Endothelial cell of umbilical vein (primary cell): Measurements from ENCODE around the gene ZNF319. TPM values are rescaled to one million over a fixed set of nuclear protein-coding genes. Genes with fewer than 3 reads are reported as not detected.

Experiments
- BruUV-seq: library from RNA; stranded (reverse); fragments of 400-500 nt; replicated peaks from 2 replicates; lab custom pipeline; 2021; lab: Mats Ljungman, UMichigan
- CTCF ChIA-PET: fragments of 300-600, 350-600 bp; sonication (Branson Sonifier 250); formaldehyde crosslinking; loops from one replicate; lab custom pipeline; 2021; ENCODE audit warnings: antibody characterized with exemption, inconsistent platforms; lab: Charles Lee
- POLR2A ChIA-PET: fragments of 300-600, 350-600 bp; sonication (Branson Sonifier 250); formaldehyde crosslinking; loops from one replicate; lab custom pipeline; 2021; ENCODE audit warnings: antibody characterized with exemption, inconsistent platforms; lab: Charles Lee
- DNase-seq: peaks from one replicate; pipeline ENCODE4 v3.0.0-alpha.2; 2011; ENCODE audit warnings: low read depth, low spot score
- FAIRE-seq: peaks from 2 replicates; lab custom pipeline; 2011; peaks lifted over from hg19 to GRCh38; lab: Jason Lieb, UNC
- H2AFZ ChIP-seq: 2 replicates; pipeline ENCODE4 v1.6.0; 2012; ENCODE audit warnings: low read depth, low read length, control low read depth, inconsistent platforms
- H3K27ac ChIP-seq: 2 replicates; pipeline ENCODE4 v1.5.1; 2011; ENCODE audit warnings: low read depth, mild to moderate bottlenecking, control low read depth, low read length, moderate library complexity; ENCODE audit not compliant: insufficient read depth
- H3K27me3 ChIP-seq, 2 experiments: 2 replicates each; pipeline versions ENCODE4 v1.6.0 to v1.6.1; 2011; ENCODE audit warnings: low read length in 2 of 2, mixed read lengths in 1 of 2; ENCODE audit not compliant: control insufficient read depth in 2 of 2, insufficient read depth in 2 of 2
- H3K36me3 ChIP-seq, 2 experiments: 2 replicates in 1 of 2; 3 replicates in 1 of 2; pipeline ENCODE4 v1.5.1; 2011; ENCODE audit warnings: low read length in 2 of 2, mild to moderate bottlenecking in 1 of 2, moderate library complexity in 1 of 2; ENCODE audit not compliant: control insufficient read depth in 2 of 2, insufficient read depth in 2 of 2; ENCODE audit errors: extremely low read depth in 1 of 2
- H3K4me1 ChIP-seq: 3 replicates; pipeline ENCODE4 v1.5.1; 2011; ENCODE audit warnings: mild to moderate bottlenecking, low read length; ENCODE audit not compliant: control insufficient read depth, insufficient read depth; ENCODE audit errors: extremely low read depth
- H3K4me2 ChIP-seq: 2 replicates; pipeline ENCODE4 v1.6.1; 2011; ENCODE audit warnings: low read length, control low read depth, mixed read lengths; ENCODE audit not compliant: insufficient read depth
- H3K4me3 ChIP-seq, 3 experiments: fragments of 200-600 bp in 1 of 3; sonication (generic), shearing (Covaris generic) in 1 of 3; replicated peaks in 1 of 3; 2 replicates each; pipeline ENCODE4 v1.5.1; 2011 to 2016; ENCODE audit warnings: control low read depth in 3 of 3, low read length in 3 of 3, mild to moderate bottlenecking in 2 of 3, inconsistent platforms in 1 of 3, low read depth in 1 of 3, moderate library complexity in 1 of 3; ENCODE audit not compliant: insufficient read depth in 1 of 3
- H3K79me2 ChIP-seq: 2 replicates; pipeline ENCODE4 v1.6.0; 2012; ENCODE audit warnings: low read length, inconsistent platforms; ENCODE audit not compliant: control insufficient read depth, insufficient read depth
- H3K9ac ChIP-seq: replicated peaks from 2 replicates; pipeline ENCODE3; 2011; ENCODE audit warnings: low read length, control low read depth; ENCODE audit not compliant: insufficient read depth; ENCODE audit errors: extremely low read depth
- H3K9me1 ChIP-seq: replicated peaks from 3 replicates; pipeline ENCODE4 v1.6.0; 2011; ENCODE audit warnings: mild to moderate bottlenecking, low read length; ENCODE audit not compliant: control insufficient read depth, insufficient read depth; ENCODE audit errors: extremely low read depth
- H3K9me3 ChIP-seq: replicated peaks from 2 replicates; pipeline ENCODE4 v1.5.1; 2012; ENCODE audit warnings: low read length, inconsistent platforms; ENCODE audit not compliant: control insufficient read depth, insufficient read depth
- H4K20me1 ChIP-seq: replicated peaks from 2 replicates; pipeline ENCODE3; 2011; ENCODE audit warnings: mild to moderate bottlenecking, low read length; ENCODE audit not compliant: control insufficient read depth, insufficient read depth; ENCODE audit errors: extremely low read depth
- EZH2 ChIP-seq: IDR thresholded peaks from 2 replicates; pipeline ENCODE4 v1.6.1; 2012; ENCODE audit warnings: borderline replicate concordance, low read depth, mild to moderate bottlenecking, moderate library complexity, low read length, inconsistent platforms; ENCODE audit not compliant: severe bottlenecking
- FOS ChIP-seq: IDR thresholded peaks from 2 replicates; pipeline ENCODE4 v1.6.1; 2011; ENCODE audit warnings: mild to moderate bottlenecking, low read length, moderate library complexity, borderline replicate concordance; ENCODE audit not compliant: insufficient read depth
- GATA2 ChIP-seq: IDR thresholded peaks from 2 replicates; pipeline ENCODE4 v1.7.0; 2011; ENCODE audit warnings: low read depth, mild to moderate bottlenecking, moderate library complexity, mixed read lengths, low read length; ENCODE audit not compliant: insufficient read length, insufficient read depth
- JUN ChIP-seq: IDR thresholded peaks from 2 replicates; pipeline ENCODE4 v1.6.1; 2011; ENCODE audit warnings: borderline replicate concordance, low read depth; ENCODE audit not compliant: insufficient read length, insufficient read depth
- MYC ChIP-seq: IDR thresholded peaks from one replicate; pipeline ENCODE4 v1.6.1; 2011; ENCODE audit warnings: mild to moderate bottlenecking, low read depth, low read length
- POLR2A ChIP-seq: IDR thresholded peaks from 2 replicates; pipeline ENCODE4 v1.6.1; 2012; ENCODE audit warnings: low read depth, mild to moderate bottlenecking, control low read depth, low read length
- POLR2AphosphoS5 ChIP-seq: IDR thresholded peaks from 2 replicates; pipeline ENCODE4 v1.6.1; 2012; ENCODE audit warnings: low read depth, mild to moderate bottlenecking, control low read depth, low read length, moderate library complexity; ENCODE audit not compliant: insufficient read depth
- dilution Hi-C: fragments of 300-500 bp; cut with MboI; formaldehyde crosslinking; loops from one replicate; pipeline ENCODE4 v1.15.0; 2019; ENCODE audit warnings: low sequenced_read_pairs; ENCODE audit not compliant: extremely low pct_ligation_motif_present
- intact Hi-C: fragments of 100-400 bp; cut with micrococcal nuclease; formaldehyde crosslinking; loops from one replicate; pipeline ENCODE4 v1.10.0; 2022
- polyA plus RNA-seq, 4 experiments: library from polyadenylated mRNA; depleted of rRNA in 3 of 4; stranded (reverse) in 3 of 4; unstranded in 1 of 4; fragments of >200 nt; gene quantifications; 2 replicates each; pipeline versions ENCODE4 v1.2.1 to v1.2.3, GENCODE V29; 2011 to 2012; ENCODE audit warnings: missing spikeins in 1 of 4
- total RNA-seq: library from RNA; stranded (reverse); gene quantifications from 2 replicates; pipeline ENCODE4 v1.2.3, GENCODE V29; 2021
- TF ChIP-seq, protein P1 (sequence below), 2 donors: IDR thresholded peaks; 1 replicate in 1 of 2; 2 replicates in 1 of 2; pipeline ENCODE4 v1.5.1; 2011; ENCODE audit warnings: low read length in 2 of 2, mild to moderate bottlenecking in 2 of 2, moderate library complexity in 2 of 2, control low read depth in 1 of 2, inconsistent platforms in 1 of 2, low read depth in 1 of 2; ENCODE audit not compliant: insufficient read depth in 1 of 2; ENCODE audit errors: extremely low read depth in 1 of 2
- TF ChIP-seq, protein P2 (sequence below): IDR thresholded peaks from 2 replicates; pipeline ENCODE4 v1.6.1; 2011; ENCODE audit not compliant: insufficient read depth, insufficient read length

Gene ZNF319
- total and polyA plus RNA-seq, 2 donors (not counting 3 experiments of a cell fraction or from before 2014, with no cell fraction given): 5.4 to 9.9 TPM

DNA sequence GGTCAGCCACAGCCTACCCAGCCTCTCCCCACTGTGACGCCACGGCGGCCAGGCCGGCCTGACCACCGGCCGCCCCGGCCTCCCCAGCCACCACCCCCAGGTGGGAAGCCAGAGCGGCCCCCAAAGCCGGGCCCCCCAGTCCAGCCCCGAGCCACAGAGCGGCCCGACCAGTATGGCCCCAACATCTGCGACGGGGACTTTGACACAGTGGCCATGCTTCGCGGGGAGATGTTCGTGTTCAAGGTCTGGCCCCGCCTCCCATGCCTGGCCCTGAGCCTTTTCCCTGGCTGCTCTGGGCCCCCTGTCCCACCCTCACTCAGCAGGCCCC, 41.1 kb upstream of the ZNF319 start:
- Histone ChIP-seq H3K27me3 (no peaks in the 10 kb centered on the region), H3K36me3 (no peaks in the 10 kb centered on the region), H3K27ac (no peak overlapping the region), H3K4me3 (no peak overlapping the region), H3K4me2 (no peak overlapping the region), H3K79me2 (no peaks in the 10 kb centered on the region), H3K9me1 (no peaks in the 10 kb centered on the region), H3K4me1 (no peaks in the 10 kb centered on the region), H4K20me1 (no peaks in the 10 kb centered on the region), H2AFZ (no peak overlapping the region), H3K9me3 (no peaks in the 10 kb centered on the region), H3K9ac (no peak overlapping the region)
- intact Hi-C loops: no loop called here
- FAIRE-seq (no peak), DNase-seq (no peak)
- BruUV-seq: no TSS peak
- dilution Hi-C loops: no loop called here
- CTCF ChIA-PET: no interaction called here
- TF ChIP-seq FOS: no peak
- no peak for TF ChIP-seq POLR2AphosphoS5
- POLR2A ChIA-PET: no interaction called here

DNA sequence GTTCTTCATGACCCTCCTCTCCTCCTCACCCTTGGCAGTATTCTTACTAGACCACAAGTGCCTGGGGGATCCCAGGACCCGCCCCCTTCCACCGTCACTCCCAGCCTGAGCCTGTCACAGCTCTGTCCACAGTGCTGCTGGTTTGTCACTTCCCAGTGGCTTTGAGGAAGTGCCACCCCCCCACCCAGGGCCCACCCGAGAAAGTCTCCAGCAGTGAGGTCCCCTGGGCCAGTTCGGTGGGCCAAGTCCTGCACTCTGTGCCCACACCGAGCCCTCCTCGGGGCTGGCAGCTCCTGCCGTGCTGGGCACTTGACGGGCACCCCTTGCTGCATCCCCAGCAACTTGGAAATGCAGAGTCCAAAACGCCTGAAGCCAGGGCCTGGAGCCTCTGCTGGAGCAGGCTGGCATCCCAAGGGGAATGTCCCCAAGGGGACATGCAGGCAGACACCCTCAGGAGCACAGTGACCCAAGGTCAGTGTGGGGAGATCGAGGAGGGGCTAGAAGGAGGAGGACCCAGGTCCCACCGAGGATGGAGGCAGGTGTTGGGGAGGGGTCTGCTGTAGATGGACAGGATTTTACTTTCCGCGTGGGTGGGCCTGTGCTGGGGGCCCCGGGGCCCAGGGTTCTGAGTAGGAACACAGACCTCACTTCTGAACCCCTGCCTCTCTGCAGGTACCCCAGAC, 40.6 kb upstream of the ZNF319 start:
- ChIA-PET POLR2A (no interaction called here), CTCF (no interaction called here)
- Histone ChIP-seq H3K9me1 (no peaks in the 10 kb centered on the region), H3K9me3 (no peaks in the 10 kb centered on the region), H3K79me2 (no peaks in the 10 kb centered on the region), H3K4me3 (no peak overlapping the region), H3K4me2 (no peak overlapping the region), H4K20me1 (no peaks in the 10 kb centered on the region), H3K4me1 (no peaks in the 10 kb centered on the region), H3K9ac (no peak overlapping the region), H3K27me3 (no peaks in the 10 kb centered on the region), H2AFZ (no peak overlapping the region), H3K36me3 (no peaks in the 10 kb centered on the region), H3K27ac (no peak overlapping the region)
- no TSS peak for BruUV-seq
- dilution Hi-C loops: no loop called here
- intact Hi-C loops: no loop called here
- no peak for FAIRE-seq
- no peak for DNase-seq
- TF ChIP-seq EZH2 (no peak), FOS (no peak), JUN (no peak), POLR2AphosphoS5 (no peak), POLR2A (no peak), GATA2 (no peak), MYC (no peak)
- TF ChIP-seq, protein P1, sequence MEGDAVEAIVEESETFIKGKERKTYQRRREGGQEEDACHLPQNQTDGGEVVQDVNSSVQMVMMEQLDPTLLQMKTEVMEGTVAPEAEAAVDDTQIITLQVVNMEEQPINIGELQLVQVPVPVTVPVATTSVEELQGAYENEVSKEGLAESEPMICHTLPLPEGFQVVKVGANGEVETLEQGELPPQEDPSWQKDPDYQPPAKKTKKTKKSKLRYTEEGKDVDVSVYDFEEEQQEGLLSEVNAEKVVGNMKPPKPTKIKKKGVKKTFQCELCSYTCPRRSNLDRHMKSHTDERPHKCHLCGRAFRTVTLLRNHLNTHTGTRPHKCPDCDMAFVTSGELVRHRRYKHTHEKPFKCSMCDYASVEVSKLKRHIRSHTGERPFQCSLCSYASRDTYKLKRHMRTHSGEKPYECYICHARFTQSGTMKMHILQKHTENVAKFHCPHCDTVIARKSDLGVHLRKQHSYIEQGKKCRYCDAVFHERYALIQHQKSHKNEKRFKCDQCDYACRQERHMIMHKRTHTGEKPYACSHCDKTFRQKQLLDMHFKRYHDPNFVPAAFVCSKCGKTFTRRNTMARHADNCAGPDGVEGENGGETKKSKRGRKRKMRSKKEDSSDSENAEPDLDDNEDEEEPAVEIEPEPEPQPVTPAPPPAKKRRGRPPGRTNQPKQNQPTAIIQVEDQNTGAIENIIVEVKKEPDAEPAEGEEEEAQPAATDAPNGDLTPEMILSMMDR (IDR thresholded peaks at IDR 0.05; ENCODE audit: extremely low read depth in 1 of 2, insufficient read depth in 1 of 2, low read depth in 1 of 2, low read length in 2 of 2): no peak
- TF ChIP-seq, protein P2, sequence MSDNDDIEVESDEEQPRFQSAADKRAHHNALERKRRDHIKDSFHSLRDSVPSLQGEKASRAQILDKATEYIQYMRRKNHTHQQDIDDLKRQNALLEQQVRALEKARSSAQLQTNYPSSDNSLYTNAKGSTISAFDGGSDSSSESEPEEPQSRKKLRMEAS: no peak
